Fibroblast of villous mesenchyme (primary cell): Measurements from ENCODE around the gene ARHGEF17. TPM values are rescaled to one million over a fixed set of nuclear protein-coding genes. Genes with fewer than 3 reads are reported as not detected.

Source experiments
- DNase-seq: peaks from one replicate; pipeline ENCODE4 v3.0.0-alpha.2; 2010; ENCODE audit warnings: low read depth
- H3K4me3 ChIP-seq: 2 replicates; pipeline ENCODE4 v1.5.1; 2011; ENCODE audit warnings: low read depth, mild to moderate bottlenecking, low read length
- total RNA-seq: library from RNA; depleted of rRNA; stranded (reverse); fragments of >200 nt; gene quantifications from 2 replicates; pipeline ENCODE4 v1.2.3, GENCODE V29; 2012
- TF ChIP-seq, protein P1 (sequence below): IDR thresholded peaks from 2 replicates; pipeline ENCODE4 v1.5.1; 2012; ENCODE audit warnings: low read depth, mild to moderate bottlenecking, low read length; ENCODE audit not compliant: insufficient read depth

Gene ARHGEF17
- total RNA-seq, 1 donor = 71.2 TPM

DNA sequence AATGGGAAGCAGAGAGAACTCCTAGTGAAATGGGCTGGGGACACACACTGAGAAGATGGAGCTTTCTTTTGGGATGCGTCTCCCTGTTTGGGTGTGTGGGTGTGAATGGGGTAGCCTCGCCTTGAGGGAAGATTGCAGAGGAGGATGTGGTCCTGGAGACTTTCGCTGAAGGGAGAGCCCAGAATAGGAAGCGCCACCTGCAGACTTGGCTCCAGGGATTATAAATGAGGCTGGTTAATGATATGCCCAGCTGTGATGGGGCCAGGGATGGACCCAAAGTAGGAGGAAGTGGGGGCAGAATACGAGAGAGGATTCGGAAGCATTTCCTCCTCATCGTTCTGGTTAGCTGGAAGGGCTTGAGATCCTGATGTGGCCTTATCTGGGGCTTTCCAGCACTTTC is 81.8 kb downstream of the ARHGEF17 start:
- TF ChIP-seq, protein P1, sequence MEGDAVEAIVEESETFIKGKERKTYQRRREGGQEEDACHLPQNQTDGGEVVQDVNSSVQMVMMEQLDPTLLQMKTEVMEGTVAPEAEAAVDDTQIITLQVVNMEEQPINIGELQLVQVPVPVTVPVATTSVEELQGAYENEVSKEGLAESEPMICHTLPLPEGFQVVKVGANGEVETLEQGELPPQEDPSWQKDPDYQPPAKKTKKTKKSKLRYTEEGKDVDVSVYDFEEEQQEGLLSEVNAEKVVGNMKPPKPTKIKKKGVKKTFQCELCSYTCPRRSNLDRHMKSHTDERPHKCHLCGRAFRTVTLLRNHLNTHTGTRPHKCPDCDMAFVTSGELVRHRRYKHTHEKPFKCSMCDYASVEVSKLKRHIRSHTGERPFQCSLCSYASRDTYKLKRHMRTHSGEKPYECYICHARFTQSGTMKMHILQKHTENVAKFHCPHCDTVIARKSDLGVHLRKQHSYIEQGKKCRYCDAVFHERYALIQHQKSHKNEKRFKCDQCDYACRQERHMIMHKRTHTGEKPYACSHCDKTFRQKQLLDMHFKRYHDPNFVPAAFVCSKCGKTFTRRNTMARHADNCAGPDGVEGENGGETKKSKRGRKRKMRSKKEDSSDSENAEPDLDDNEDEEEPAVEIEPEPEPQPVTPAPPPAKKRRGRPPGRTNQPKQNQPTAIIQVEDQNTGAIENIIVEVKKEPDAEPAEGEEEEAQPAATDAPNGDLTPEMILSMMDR = no peak
- no peak for DNase-seq
- no peak overlapping the region for H3K4me3 ChIP-seq

DNA sequence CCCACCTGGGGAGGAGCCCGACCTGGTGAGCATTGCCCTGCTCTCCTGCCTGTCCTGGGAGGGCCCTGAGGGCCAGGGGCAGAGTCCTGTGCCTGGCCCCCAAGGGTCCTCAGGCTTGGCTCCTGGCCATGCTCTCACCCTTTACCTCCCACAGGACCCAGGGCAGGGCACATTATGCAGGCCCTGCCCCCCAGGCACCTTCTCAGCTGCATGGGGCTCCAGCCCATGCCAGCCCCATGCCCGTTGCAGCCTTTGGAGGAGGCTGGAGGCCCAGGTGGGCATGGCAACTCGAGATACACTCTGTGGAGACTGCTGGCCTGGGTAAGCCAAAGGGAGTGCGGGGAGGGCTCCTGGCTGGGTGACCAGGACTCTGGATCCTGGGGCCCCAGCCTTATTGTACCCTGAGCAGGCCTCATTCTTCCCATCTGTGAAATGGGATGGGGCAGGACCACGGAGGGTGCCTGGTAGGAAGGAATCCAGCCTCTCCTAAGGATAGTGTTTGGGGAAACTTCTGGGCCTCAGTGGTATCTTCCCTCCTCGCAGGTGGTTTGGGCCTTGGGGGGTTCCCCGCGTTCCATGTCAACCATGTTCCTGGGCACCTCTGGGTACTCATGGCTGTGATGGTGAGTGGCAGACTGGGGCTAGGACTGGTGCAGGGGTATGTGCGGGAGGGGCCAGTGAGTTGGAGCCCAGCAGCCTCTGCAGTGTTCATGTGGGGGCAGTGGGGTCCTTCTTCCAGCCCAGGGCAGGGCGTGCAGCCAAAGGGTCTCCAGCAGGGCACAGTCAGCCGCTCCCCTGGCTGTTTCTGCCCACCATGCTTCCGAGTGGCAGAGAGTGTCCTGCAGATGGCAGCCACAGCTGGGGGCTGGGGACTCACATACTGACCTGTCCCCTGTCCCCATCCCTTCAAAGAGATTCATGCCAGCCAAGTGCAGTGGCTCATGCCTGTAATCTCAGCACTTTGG is 82.8 kb downstream of the ARHGEF17 start:
- no peak for DNase-seq
- H3K4me3 ChIP-seq = no peak overlapping the region
- TF ChIP-seq, protein P1 = no peak

DNA sequence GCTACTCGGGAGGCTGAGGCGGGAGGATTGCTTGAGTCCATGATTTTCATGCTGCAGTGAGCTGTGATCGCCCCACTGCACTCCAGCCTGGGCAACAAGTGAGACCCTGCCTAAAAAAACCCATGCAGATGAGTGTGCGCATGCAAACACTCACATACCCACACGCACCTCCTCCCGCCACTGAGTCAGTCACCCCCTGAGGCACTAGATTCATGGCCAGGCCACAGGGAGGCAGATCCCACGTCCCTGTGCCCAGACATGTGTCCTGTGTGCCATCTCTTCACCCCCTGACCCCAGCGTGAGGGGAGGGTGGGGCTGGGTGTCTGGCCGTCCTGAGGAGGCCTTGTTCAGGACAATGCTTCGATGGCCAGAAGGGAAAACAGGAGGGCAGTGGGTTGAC is 83.6 kb downstream of the ARHGEF17 start:
- DNase-seq = no peak
- TF ChIP-seq, protein P1 = no peak
- H3K4me3 ChIP-seq = no peak overlapping the region

DNA sequence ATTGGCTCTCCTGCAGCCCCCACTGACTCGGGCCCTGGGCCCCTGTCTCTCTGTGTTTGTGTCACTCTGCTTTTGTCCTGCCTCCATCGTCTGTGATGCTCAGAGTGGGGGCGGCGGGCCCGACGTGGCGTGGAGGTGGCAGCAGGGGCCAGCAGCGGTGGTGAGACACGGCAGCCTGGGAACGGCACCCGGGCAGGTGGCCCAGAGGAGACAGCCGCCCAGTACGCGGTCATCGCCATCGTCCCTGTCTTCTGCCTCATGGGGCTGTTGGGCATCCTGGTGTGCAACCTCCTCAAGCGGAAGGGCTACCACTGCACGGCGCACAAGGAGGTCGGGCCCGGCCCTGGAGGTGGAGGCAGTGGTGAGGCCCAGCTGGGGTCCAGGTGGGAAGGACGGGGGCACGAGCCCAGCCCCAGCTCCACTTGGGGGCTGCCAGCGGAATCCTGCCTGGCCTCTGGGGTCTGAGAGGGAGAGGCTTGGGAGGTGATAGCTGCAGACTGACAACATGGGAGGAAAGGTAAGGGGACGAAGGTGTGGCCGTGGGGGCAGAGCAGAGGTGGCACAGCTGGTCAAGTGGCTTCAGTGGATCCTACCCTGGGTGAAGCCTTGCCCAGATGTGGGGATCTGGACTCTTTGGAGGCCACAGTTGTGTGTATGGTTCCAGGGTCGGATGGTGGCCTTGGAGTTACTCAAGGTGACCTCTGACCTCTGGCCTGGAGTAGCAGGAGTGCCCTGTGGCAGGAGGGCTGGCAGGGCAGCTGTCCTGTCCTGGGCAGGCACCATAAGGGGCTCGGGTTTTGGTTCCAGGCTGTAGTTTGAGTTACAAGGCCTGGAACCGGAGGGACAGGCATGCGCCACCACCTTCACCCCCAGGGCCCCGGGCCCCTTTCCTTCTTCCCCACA is 84.3 kb downstream of the ARHGEF17 start:
- TF ChIP-seq, protein P1 = no peak
- no peak overlapping the region for H3K4me3 ChIP-seq
- DNase-seq = no peak

DNA sequence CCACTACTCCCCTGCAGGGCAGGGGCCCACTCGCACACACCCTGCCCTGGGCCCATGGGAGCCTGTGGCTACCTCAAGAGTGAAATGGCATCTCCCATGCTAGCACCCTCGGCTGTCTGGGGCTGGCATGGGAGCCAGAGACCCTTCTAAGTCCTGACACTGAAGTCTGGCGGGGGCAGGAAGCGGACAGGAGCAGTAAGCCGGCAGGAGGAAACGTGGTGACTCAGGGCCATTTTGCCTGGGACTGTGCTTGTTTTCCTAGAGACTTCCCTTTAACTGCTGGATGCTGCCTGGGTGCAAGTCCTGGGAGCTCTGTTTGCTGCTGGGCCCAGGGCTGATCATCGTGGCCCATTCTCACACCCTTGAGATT is 84.9 kb downstream of the ARHGEF17 start:
- no peak overlapping the region for H3K4me3 ChIP-seq
- DNase-seq = no peak
- TF ChIP-seq, protein P1 = no peak

DNA sequence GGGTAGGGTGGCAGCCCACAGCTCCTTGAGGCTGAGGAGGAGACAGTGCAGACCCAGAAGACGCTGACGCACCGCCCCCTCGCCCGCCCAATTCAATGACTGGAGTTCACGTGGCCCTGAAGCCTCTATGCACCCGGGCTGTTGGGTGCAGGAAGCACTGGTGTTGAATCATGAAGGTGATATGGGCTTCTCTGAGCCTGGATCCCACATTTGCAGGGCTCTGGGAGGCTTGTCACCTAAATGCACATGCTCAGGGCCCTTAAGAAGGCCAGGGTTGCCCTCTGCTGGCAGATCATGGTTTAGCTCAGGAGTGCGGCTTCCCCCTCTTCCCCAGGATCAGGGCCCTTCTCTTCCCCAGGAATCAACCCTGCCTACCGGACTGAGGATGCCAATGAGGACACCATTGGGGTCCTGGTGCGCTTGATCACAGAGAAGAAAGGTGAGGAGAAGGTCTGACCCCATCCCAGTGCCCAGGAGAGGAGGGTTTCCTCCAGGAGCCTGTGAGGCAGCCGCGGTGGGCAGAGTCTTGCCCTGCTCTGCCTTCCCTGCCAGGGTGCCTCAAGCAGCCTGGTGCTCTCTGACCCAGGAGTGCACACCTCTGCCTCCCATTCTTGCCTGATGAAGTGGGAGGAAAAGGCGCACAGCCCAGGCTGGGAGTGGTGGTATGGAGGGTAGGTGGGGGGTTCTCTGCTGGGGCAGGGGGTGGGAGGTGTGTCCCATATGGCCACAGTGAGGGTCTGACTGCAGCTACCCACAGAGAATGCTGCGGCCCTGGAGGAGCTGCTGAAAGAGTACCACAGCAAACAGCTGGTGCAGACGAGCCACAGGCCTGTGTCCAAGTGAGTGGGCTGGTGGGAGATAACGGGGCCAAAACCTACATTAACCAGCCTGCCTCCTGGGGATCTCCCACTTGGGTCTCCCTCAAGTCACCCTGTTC is 85.7 kb downstream of the ARHGEF17 start:
- TF ChIP-seq, protein P1 = peak; percentile 83
- DNase-seq = peak; percentile 78
- H3K4me3 ChIP-seq = no peak overlapping the region
